BJ (cell line): ENCODE data around the gene HPCAL1. TPM values are rescaled to one million over a fixed set of nuclear protein-coding genes. Genes with fewer than 3 reads are reported as not detected.

ENCODE experiments used
- CTCF ChIA-PET: fragments of 350-600 bp; formaldehyde crosslinking; extraction: SDS; loops from one replicate; lab custom pipeline; 2021; ENCODE audit warnings: antibody characterized with exemption, inconsistent platforms; lab: Yijun Ruan, JAX
- POLR2A ChIA-PET: fragments of 300-600 bp; sonication (Branson Sonifier 250); formaldehyde crosslinking; extraction: SDS; loops from one replicate; lab custom pipeline; 2021; ENCODE audit warnings: antibody characterized with exemption; lab: Charles Lee
- DNase-seq: peaks from one replicate; pipeline ENCODE4 v3.0.0-alpha.2; 2011; ENCODE audit warnings: low read depth
- H3K27me3 ChIP-seq: 2 replicates; pipeline ENCODE4 v1.6.0; 2011; ENCODE audit warnings: low read length; ENCODE audit not compliant: control insufficient read depth, insufficient read depth
- H3K36me3 ChIP-seq: 2 replicates; pipeline ENCODE4 v1.5.1; 2011; ENCODE audit warnings: low read length; ENCODE audit not compliant: control insufficient read depth, insufficient read depth
- H3K4me3 ChIP-seq: 2 replicates; pipeline ENCODE4 v1.5.1; 2011; ENCODE audit warnings: low read depth, mild to moderate bottlenecking, control low read depth, low read length
- polyA plus RNA-seq: library from polyadenylated mRNA; depleted of rRNA; stranded (reverse); fragments of >200 nt; gene quantifications from 2 replicates; pipeline ENCODE4 v1.2.3, GENCODE V29; 2011
- TF ChIP-seq, protein P1 (sequence below): IDR thresholded peaks from 2 replicates; pipeline ENCODE4 v1.5.1; 2011; ENCODE audit warnings: low read depth, mild to moderate bottlenecking, control low read depth, inconsistent platforms, low read length, moderate library complexity; ENCODE audit not compliant: insufficient read depth

Gene HPCAL1
- polyA plus RNA-seq, 1 experiment, result 17.6 TPM

DNA sequence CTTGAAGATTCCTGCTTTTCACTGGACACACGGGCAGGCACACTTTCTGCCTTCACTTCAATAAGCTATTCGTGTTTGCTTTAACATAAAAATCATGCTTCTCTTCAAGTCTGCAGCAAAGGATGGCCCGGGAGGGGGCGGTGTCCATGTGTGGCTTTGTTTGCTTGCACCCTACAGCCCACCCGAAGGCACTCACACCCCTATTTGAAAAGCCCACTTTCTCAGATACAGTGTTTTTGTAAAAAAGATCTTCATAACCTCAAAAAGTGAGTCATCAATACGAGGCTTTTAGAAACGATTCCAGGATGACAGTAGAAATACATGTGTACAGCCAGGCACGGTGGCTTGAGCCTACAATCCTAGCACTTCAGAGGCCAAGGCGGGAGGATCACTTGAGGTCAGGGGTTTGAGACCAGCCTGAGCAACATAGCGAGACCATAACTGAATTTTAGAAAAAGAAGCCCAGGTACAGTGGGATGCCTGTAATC is 36.5 kb upstream of the HPCAL1 start:
- Histone ChIP-seq H3K27me3 (peaks cover 5% of the 10 kb centered on the region), H3K36me3 (no peaks in the 10 kb centered on the region), H3K4me3 (no peak overlapping the region)
- CTCF ChIA-PET, result interaction anchor here (1.0 to 2.0 kb wide), 4 partner anchors 10 to 143 kb away, joined by 3 to 7 read pairs (median 3); no protein-coding TSS in a partner anchor
- DNase-seq, result no peak
- POLR2A ChIA-PET, result no interaction called here
- TF ChIP-seq, protein P1, sequence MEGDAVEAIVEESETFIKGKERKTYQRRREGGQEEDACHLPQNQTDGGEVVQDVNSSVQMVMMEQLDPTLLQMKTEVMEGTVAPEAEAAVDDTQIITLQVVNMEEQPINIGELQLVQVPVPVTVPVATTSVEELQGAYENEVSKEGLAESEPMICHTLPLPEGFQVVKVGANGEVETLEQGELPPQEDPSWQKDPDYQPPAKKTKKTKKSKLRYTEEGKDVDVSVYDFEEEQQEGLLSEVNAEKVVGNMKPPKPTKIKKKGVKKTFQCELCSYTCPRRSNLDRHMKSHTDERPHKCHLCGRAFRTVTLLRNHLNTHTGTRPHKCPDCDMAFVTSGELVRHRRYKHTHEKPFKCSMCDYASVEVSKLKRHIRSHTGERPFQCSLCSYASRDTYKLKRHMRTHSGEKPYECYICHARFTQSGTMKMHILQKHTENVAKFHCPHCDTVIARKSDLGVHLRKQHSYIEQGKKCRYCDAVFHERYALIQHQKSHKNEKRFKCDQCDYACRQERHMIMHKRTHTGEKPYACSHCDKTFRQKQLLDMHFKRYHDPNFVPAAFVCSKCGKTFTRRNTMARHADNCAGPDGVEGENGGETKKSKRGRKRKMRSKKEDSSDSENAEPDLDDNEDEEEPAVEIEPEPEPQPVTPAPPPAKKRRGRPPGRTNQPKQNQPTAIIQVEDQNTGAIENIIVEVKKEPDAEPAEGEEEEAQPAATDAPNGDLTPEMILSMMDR, result no peak

GRCh38 chr2:10267036-10267435 is 35.7 kb upstream of the HPCAL1 start:
- H3K27me3 ChIP-seq, result peaks cover 5% of the 10 kb centered on the region
- H3K4me3 ChIP-seq, result no peak overlapping the region
- POLR2A ChIA-PET, result no interaction called here
- TF ChIP-seq, protein P1, result no peak
- CTCF ChIA-PET, result no interaction called here
- H3K36me3 ChIP-seq, result no peaks in the 10 kb centered on the region
- DNase-seq, result no peak

DNA sequence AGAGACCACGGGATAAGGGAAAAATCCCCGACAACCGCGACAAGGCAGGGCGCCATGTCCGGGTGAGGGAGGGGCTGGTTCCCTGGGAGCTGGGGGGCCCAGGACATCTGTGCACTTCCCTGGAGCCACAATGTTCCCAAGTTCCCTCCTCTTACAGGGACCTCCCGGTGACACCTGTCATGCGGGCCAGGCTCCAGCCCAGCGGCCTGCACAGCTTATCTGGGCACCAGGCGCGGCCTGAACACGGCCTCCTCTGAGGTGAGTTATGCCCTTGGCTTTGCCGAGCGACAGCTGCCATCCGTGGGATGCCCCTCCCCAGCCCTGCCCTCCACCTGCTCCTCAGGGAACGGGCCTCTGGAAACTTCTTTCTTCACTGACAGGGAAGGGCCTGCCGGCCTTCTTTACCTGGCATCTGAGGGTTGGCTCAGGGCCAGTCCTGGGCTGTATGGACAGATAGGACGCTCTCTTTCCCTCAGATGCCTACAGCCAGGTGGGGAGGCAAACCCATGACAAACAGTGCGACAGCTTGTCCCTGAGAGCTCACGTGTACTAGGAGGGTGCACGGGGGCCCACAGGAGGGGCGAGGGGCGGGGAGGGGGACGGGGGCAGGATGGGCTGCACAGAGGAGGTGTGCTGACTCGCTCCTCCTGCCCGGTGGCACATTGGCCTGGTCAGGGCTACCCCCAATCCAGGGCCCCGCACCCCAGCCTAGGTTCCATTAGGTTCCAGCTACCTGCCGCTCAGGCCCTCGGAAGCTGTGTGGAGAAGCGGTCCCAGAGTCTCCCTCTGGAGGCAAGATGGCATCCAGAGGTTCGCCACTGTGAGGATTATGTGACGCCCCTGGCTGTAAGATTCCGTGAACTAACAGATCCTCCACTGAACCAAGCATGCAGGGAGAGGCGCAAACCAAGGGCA is 34.9 kb upstream of the HPCAL1 start:
- ChIA-PET POLR2A (no interaction called here), CTCF (no interaction called here)
- H3K27me3 ChIP-seq, result peaks cover 5% of the 10 kb centered on the region
- no peak overlapping the region for H3K4me3 ChIP-seq
- TF ChIP-seq, protein P1, result no peak
- H3K36me3 ChIP-seq, result no peaks in the 10 kb centered on the region
- no peak for DNase-seq

- ChIA-PET CTCF (interaction anchor here (2.7 to 2.8 kb wide), 2 partner anchors 139 to 166 kb away, joined by 11 to 15 read pairs; no protein-coding TSS in a partner anchor), POLR2A (no interaction called here)
- TF ChIP-seq, protein P1, result no peak
Measured at GRCh38 chr2:10269291-10269690, 33.4 kb upstream of the HPCAL1 start.

More at GRCh38 chr2:10269291-10269690, 33.4 kb upstream of the HPCAL1 start:
- no peak overlapping the region for H3K4me3 ChIP-seq
- H3K27me3 ChIP-seq, result peaks cover 4% of the 10 kb centered on the region
- H3K36me3 ChIP-seq, result no peaks in the 10 kb centered on the region
- no peak for DNase-seq
